Stimulated activated effector memory CD8-positive, alpha-beta T cell treated with anti-CD3 and anti-CD28 coated beads, Interleukin-12 subunit alpha, Interleukin-12 subunit beta, amount 100 ng/mL, for 72 hours (primary cell): ENCODE results near the gene PRKG1.

ENCODE experiments used
- ATAC-seq: fragments of 150-1000 bp; cut with Tn5 transposase; 2 replicates; pipeline ENCODE4 v1.10.0; 2021
- DNase-seq, 2 donors: peaks; one replicate each; pipeline ENCODE4 v3.0.0; 2021 to 2022; ENCODE audit warnings: low spot score in 2 of 2
- H3K27ac Mint-ChIP-seq: one replicate; pipeline ENCODE4 v1.8.0; 2022; ENCODE audit warnings: mild to moderate bottlenecking, mixed read lengths
- H3K36me3 Mint-ChIP-seq: one replicate; pipeline ENCODE4 v1.8.0; 2022; ENCODE audit warnings: mild to moderate bottlenecking, mixed read lengths
- H3K4me1 Mint-ChIP-seq: one replicate; pipeline ENCODE4 v1.8.0; 2022; ENCODE audit warnings: mixed read lengths
- H3K4me3 Mint-ChIP-seq: one replicate; pipeline ENCODE4 v1.8.0; 2022; ENCODE audit warnings: mild to moderate bottlenecking, mixed read lengths
- H3K9me3 Mint-ChIP-seq: one replicate; pipeline ENCODE4 v1.8.0; 2022; ENCODE audit warnings: mixed read lengths

The PRKG1 gene

DNA sequence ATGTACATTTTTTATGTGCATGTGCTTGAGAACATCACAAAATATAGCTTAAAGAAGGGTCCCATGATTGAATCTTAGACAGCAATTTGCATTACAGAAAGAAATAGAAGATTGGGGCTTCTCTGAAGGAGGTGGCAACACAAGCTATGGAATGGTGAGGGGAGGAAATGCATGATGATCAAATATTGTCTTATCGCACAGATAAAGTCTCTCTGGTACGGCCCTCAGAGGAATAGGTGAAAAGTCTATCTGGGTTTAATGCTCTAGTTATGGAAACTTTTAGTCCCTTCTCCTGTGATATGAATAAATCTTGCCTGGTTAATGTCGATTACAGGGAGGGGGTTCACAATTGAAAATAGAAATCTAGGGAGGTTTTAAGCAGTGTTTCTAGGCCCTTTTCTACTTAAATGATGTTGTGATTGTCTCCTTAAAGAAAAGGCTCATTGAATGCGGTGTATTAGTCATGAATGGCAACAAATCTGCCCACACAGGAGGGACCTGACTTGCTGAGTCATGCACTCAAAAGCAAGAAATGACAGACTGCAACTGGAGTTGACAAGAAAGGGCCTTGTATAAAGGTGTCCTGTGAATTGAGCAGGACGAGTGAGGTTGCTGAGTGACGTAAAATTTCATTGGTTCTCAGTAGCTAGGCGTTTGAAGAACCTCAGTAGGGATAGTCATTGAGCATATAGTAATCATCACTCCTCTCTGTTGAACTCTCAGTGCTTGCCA lies 758.5 kb downstream of the PRKG1 start:
- H3K9me3 Mint-ChIP-seq, result no peaks in the 10 kb centered on the region
- peak; percentile 96 for ATAC-seq
- peak in 1 of 2 donors; percentile 51 for DNase-seq
- no peak overlapping the region for H3K4me3 Mint-ChIP-seq
- no peak overlapping the region for H3K27ac Mint-ChIP-seq
- peaks cover 6% of the 10 kb centered on the region for H3K4me1 Mint-ChIP-seq
- no peaks in the 10 kb centered on the region for H3K36me3 Mint-ChIP-seq

DNA sequence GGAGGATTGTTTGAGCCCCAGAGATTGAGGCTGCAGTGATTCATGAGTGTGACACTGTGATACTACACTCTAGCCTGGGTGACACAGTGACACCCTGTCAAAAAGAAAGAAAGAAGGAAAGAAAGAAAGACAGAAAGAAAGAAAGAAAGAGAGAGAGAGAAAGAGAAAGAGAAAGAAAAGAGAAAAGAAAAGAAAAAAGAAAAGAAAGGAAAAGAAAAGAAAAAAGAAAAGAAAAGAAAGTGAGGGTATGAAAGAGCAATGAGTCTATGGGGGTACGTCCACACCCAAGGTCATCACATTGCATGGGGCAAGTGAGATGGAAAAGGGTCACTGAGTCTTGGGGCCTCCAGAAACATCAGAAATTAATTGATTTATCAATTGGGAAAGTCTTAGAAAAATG lies 760.3 kb downstream of the PRKG1 start:
- Mint-ChIP-seq H3K4me3 (no peak overlapping the region), H3K9me3 (no peaks in the 10 kb centered on the region), H3K36me3 (no peaks in the 10 kb centered on the region), H3K27ac (no peak overlapping the region), H3K4me1 (peaks cover 6% of the 10 kb centered on the region)
- no peak for DNase-seq
- ATAC-seq, result no peak

DNA sequence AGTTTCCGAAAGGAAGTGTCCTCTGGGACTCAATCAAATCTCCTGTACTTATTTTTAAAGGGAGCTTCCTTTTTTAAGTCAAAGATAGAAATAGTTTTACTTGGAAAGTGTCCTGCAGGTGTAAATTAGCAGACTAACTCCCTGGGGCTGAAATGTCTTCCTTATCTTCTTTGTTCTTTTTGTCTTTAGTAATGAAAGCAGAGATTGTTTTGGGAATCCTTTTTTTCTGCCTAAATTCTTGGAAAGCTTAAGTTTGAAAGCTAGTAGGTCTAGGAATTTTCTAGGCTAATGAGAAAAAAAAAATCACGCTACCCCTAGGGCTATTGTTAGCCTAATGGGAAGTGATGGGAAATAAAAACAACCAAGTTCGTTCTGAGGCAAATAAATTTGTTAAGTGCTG lies 764.2 kb downstream of the PRKG1 start:
- H3K36me3 Mint-ChIP-seq, result no peaks in the 10 kb centered on the region
- ATAC-seq (no peak), DNase-seq (no peak)
- no peaks in the 10 kb centered on the region for H3K4me1 Mint-ChIP-seq
- H3K9me3 Mint-ChIP-seq, result no peaks in the 10 kb centered on the region
- H3K27ac Mint-ChIP-seq, result no peak overlapping the region
- no peak overlapping the region for H3K4me3 Mint-ChIP-seq

DNA sequence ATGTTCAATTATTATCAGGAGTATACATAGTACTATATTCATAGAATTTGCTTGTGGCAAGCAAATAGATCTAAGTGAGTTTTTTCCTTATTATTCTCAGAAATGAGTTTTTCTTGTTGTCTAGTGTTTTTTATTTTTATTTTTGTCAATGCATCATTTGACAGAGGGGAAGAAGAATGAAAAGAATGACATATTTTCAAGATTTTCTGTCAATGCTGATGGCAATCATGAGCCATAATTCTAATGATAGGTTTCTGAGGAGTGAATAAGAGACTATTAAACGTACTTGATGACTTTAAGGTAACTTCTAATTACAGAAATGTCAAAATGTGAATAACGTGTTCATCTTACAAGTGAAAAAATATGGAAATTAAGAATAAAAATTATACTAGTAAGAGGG lies 769.7 kb downstream of the PRKG1 start:
- Mint-ChIP-seq H3K27ac (no peak overlapping the region), H3K9me3 (no peaks in the 10 kb centered on the region), H3K4me3 (no peak overlapping the region), H3K36me3 (no peaks in the 10 kb centered on the region), H3K4me1 (no peaks in the 10 kb centered on the region)
- ATAC-seq (no peak), DNase-seq (no peak)

DNA sequence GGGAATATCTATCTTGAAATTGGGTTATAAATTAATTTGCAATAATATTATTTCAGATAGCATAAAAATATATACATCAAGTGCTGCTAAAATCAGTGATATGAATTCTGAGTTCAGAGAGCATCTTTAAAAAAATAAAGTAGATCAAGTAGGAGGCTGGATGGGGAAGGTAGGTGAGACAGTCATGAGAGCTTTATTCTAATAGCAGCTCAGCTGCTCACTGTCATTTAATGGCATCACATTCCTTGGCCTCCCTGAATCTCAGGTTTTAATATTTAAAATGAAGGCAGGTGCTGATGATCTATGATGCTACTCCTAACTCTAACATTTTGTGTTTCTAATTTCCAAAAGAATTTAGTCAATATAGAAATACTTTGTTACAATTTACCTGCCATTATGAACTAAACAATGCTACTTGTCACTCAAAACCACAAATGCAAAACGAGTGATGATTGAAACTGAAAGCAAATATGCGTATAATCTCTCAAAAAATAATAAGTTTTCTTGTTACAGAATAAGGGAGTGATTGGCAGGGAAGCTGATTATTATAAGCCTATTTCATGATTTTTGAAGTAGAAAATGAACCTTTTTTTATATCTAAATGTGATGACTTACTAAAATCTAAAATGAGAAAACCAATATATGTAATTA lies 772.7 kb downstream of the PRKG1 start:
- Mint-ChIP-seq H3K27ac (no peak overlapping the region), H3K9me3 (no peaks in the 10 kb centered on the region), H3K4me1 (no peaks in the 10 kb centered on the region), H3K36me3 (no peaks in the 10 kb centered on the region), H3K4me3 (no peak overlapping the region)
- ATAC-seq (no peak), DNase-seq (no peak)

DNA sequence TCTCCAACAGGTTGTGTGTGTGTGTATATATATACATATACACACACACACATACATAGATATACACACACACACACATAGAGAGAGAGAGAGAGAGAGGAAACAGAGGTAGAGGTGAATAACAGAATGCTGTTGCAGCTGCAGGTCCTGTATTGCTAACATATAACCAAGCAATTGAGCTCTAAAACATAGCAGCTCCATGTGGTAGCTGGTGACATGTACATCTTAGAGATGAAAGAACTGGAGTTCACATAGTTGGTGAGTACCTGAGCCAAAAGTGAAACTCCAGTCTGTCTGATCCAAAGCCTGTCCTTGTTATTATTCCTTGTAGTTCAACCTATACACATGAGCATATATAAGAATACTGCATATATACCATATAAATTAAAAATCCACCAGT lies 778.0 kb downstream of the PRKG1 start:
- no peaks in the 10 kb centered on the region for H3K36me3 Mint-ChIP-seq
- no peak for ATAC-seq
- H3K4me1 Mint-ChIP-seq, result no peaks in the 10 kb centered on the region
- H3K27ac Mint-ChIP-seq, result no peak overlapping the region
- H3K9me3 Mint-ChIP-seq, result no peaks in the 10 kb centered on the region
- H3K4me3 Mint-ChIP-seq, result no peak overlapping the region
- DNase-seq, result no peak

DNA sequence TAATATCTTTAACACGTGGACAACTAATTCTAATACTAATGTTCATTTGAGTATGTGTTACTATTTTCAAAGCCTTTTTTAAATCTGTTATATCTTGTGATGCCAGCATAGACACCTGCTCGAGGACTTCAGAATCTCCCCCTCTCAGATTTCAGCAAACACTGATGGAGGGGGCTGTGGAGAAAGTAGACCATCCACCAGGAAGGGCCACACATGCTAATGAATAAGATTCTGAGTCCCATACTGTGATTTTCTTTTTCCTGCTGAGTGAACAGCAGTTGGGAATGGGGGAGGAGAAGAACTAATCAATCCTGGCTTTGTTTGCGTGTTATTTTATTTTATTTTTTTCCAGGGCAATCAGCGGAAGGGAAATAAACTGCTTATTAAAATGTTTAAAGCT lies 783.0 kb downstream of the PRKG1 start:
- no peaks in the 10 kb centered on the region for H3K9me3 Mint-ChIP-seq
- H3K36me3 Mint-ChIP-seq, result no peaks in the 10 kb centered on the region
- DNase-seq (no peak), ATAC-seq (no peak)
- H3K4me3 Mint-ChIP-seq, result no peak overlapping the region
- no peaks in the 10 kb centered on the region for H3K4me1 Mint-ChIP-seq
- H3K27ac Mint-ChIP-seq, result no peak overlapping the region

DNA sequence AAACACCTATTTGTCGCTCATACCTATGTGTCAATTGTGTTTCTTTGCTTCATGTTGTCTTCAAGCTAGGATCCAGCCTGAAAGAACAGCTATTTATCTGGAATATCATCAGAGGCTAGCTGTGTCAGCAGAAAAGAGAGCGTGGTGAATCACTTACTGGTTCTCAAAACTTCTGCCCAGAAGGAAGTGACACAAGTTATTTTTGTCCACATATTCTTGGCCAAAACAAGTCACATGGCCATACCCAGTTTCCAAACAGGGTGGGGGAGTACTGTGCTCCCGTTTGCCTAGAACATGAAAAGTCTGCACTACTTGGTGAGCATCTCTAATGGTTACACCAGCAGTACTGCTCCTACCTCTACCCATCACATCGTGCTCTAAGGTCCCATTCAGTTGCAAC lies 786.0 kb downstream of the PRKG1 start:
- Mint-ChIP-seq H3K4me3 (no peak overlapping the region), H3K4me1 (no peaks in the 10 kb centered on the region), H3K36me3 (no peaks in the 10 kb centered on the region), H3K27ac (no peak overlapping the region), H3K9me3 (no peaks in the 10 kb centered on the region)
- DNase-seq, result no peak
- ATAC-seq, result no peak

DNA sequence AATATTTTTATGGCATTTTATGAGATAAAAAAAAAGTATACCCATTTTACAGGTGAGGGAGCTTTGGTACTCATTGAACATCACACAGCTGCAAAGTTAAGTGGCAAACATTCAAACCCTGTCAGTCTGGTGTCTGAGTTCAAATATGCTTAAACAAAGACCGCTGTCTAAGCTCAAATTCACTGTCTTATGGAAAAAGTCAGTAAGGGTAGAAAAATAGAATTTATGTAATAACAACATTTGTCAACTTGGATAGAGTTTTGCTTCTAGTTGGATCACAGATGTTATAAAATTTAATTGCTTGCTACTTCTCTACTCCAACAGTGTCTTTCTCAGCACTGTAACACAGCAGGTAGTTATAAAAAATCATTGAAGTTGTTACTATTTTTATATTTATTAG lies 786.8 kb downstream of the PRKG1 start:
- no peak overlapping the region for H3K4me3 Mint-ChIP-seq
- H3K4me1 Mint-ChIP-seq, result no peaks in the 10 kb centered on the region
- H3K9me3 Mint-ChIP-seq, result no peaks in the 10 kb centered on the region
- DNase-seq (no peak), ATAC-seq (no peak)
- H3K27ac Mint-ChIP-seq, result no peak overlapping the region
- H3K36me3 Mint-ChIP-seq, result no peaks in the 10 kb centered on the region

DNA sequence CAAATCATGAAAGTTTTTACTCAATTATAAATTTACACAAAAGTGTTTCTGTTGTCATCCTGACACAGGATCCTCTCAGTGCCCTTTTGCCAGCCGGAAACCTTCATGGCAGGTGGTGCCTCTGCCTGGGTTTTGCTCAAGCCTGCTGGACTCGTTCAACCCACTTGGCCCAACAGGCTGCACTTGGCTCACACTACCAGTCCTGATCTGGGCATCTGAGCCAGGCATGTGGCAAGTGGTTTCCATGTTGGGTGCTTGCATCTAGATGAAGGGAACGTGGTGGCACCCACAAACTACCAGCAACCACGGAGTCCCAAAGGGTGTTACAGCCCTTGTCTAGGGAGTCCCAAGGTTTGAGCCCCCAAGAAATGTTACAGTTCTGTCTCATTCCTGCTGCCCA lies 787.4 kb downstream of the PRKG1 start:
- Mint-ChIP-seq H3K4me1 (no peaks in the 10 kb centered on the region), H3K9me3 (no peaks in the 10 kb centered on the region), H3K27ac (no peak overlapping the region), H3K4me3 (no peak overlapping the region), H3K36me3 (no peaks in the 10 kb centered on the region)
- ATAC-seq (no peak), DNase-seq (no peak)

DNA sequence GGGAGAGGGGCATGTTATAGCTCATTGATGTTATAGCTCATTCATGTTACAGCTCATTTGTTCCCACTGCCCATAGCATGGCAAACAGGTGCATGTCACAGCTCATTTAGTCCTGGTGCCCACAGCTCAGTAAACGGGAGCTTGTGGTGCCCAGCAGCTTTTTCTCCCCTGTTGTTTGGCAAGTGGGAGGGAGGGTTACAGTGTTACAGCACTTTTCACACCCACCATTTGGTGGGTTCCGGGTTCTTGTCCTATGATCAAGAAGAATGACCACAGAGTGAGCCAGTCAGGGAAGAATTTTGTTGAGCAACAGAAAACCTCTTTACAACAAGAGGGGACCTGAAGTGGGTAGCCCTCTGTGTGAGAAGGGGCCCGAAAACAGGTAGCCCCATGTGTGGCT lies 787.9 kb downstream of the PRKG1 start:
- Mint-ChIP-seq H3K27ac (no peak overlapping the region), H3K9me3 (peaks cover 1% of the 10 kb centered on the region), H3K4me1 (no peaks in the 10 kb centered on the region), H3K4me3 (no peak overlapping the region), H3K36me3 (no peaks in the 10 kb centered on the region)
- ATAC-seq, result no peak
- DNase-seq, result no peak

DNA sequence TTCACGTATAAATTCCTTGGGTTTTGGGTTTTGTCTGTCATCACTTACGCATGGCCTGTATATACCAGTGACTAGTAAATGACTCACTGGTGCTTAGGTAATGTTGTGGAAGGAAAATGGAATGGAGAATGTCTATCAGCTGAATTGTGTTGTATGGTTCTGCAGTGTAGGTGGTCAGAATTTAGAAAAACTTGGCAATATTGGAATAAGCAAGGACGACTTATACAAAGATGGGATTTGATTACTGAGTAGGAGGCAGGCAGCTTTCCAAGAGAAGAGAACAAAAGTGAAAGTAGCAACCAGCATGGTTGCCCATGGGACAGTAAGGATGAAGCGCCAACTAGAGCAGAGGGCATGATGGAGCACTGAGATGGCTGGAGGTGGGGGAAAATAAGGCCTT lies 793.7 kb downstream of the PRKG1 start:
- Mint-ChIP-seq H3K4me3 (no peak overlapping the region), H3K9me3 (peaks cover 3% of the 10 kb centered on the region), H3K36me3 (no peaks in the 10 kb centered on the region), H3K27ac (no peak overlapping the region), H3K4me1 (peaks cover 5% of the 10 kb centered on the region)
- DNase-seq, result no peak
- peak; percentile 54 for ATAC-seq

DNA sequence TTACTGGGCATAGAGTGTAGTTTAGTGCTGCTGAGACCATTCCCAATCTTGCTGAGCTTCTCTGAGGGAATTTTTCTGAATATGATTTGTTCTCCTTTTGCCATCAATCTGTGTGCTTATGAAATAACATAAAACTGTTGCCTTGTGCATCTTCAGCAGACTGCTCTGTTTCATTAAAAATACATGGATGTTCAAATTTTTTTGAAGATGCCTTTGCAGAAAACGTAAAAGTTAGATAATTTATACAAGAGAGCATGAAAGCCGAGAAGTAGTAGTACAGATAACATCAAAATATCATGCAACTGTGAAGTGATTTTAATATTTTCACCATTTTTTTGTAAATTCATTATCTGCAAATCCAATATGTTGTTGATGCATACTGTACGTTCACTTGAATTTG lies 799.8 kb downstream of the PRKG1 start:
- no peaks in the 10 kb centered on the region for H3K9me3 Mint-ChIP-seq
- no peak overlapping the region for H3K27ac Mint-ChIP-seq

DNA sequence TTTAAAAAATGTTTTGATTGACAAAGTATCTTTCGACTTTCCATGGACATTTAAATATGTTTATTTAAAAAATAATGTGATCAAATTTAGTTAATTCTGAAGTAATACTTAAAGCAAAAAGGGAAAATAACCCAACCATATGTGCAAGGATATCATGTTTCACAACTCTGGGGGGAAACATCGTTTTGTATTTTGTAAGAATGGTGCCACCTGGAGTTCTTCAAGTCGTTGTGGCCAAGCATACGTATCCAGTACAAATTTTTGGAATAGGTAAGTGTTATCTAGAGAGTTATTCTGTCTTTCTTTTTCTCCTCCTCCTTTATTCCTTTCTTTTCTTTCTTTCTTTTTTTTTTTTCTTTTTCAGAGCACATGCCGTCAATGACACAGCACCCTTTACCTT lies 801.3 kb downstream of the PRKG1 start:
- H3K9me3 Mint-ChIP-seq, result no peaks in the 10 kb centered on the region
- H3K36me3 Mint-ChIP-seq, result no peaks in the 10 kb centered on the region
- DNase-seq (no peak), ATAC-seq (no peak)
- H3K27ac Mint-ChIP-seq, result no peak overlapping the region
- H3K4me1 Mint-ChIP-seq, result peaks cover 5% of the 10 kb centered on the region
- no peak overlapping the region for H3K4me3 Mint-ChIP-seq

More for the DNA sequence above, 799.8 kb downstream of the PRKG1 start:
- Mint-ChIP-seq H3K4me1 (peaks cover 5% of the 10 kb centered on the region), H3K36me3 (no peaks in the 10 kb centered on the region), H3K4me3 (no peak overlapping the region)
- no peak for ATAC-seq
- no peak for DNase-seq

DNA sequence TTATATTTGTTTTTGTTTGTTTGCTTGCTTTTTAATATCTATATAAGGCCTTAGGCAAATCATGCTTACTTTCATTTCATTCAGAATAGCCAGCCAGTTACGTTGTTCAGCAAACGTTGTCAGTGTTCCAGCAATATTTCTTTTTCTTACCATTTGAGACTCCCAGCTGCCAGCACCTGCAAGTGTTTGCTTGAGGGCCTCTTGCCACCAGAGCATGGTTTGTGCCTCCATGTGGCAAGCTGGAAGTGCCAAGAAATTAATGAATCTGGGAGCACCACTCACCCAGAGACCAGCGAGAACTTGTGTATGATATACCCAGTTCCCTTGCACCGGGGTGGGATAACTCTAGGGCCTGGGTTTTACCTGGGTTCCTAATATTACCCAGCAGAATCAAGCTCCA lies 802.2 kb downstream of the PRKG1 start:
- Mint-ChIP-seq H3K4me3 (no peak overlapping the region), H3K4me1 (peaks cover 5% of the 10 kb centered on the region), H3K36me3 (no peaks in the 10 kb centered on the region), H3K27ac (no peak overlapping the region), H3K9me3 (no peaks in the 10 kb centered on the region)
- DNase-seq, result no peak
- ATAC-seq, result no peak

DNA sequence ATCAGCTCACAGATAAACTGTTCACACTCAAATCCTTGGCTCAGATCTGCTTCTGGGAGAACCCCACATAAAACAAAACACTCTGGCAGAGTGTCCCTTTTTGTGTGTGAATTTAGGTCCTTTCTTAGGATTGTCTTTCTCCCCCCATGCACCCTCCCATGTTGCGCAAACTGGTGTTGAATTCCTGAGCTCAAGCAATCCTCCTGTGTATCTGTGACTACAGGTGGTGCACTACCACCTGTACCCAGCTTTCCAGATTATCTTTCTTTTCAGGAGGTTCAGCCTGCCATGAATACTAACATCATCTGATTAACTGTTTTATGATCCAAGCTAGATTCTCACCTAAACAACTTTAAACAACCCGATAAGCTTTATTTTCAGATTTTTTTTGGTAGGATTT lies 802.7 kb downstream of the PRKG1 start:
- H3K27ac Mint-ChIP-seq, result no peak overlapping the region
- H3K9me3 Mint-ChIP-seq, result no peaks in the 10 kb centered on the region
- no peaks in the 10 kb centered on the region for H3K36me3 Mint-ChIP-seq
- peaks cover 5% of the 10 kb centered on the region for H3K4me1 Mint-ChIP-seq
- H3K4me3 Mint-ChIP-seq, result no peak overlapping the region
- DNase-seq (no peak), ATAC-seq (no peak)
